ENCODE measurements around the gene FBXW8.

Gene FBXW8

DNA sequence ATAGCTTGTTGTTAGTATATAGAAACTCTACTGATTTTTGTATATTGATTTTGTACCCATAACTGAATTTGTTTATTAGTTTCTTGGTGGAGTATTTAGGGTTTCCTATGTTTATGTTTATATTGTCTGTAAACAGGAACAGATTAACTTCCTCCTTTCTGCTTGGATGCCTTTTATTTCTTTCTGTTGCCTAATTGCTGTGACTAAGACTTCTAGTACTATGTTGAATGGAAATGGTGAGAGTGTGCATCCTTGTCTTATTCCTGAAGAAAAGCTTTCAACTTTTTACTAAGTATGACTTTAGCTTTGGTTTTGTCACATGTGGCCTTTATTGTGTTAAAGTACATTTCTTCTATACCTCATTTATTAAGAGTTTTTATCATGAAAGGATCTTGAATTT lies 20.9 kb downstream of the FBXW8 start:
- Histone ChIP-seq H3K18ac (ENCODE audit: low read length) (no peak overlapping the region), H3K4me2 (ENCODE audit: low read length) (no peak overlapping the region), H3K27ac (ENCODE audit: low read depth, low read length) (no peak overlapping the region), H3K14ac (ENCODE audit: low read length) (no peak overlapping the region), H3K4me1 (ENCODE audit: control insufficient read depth in 1 of 2, insufficient read depth in 2 of 2, low read length in 2 of 2) (no peaks in the 10 kb centered on the region), H3K79me1 (ENCODE audit: low read length) (no peaks in the 10 kb centered on the region), H3K4ac (ENCODE audit: low read depth, low read length) (no peak overlapping the region), H2BK12ac (ENCODE audit: low read length) (no peak overlapping the region), H3K79me2 (ENCODE audit: control insufficient read depth, insufficient read depth, low read length, poor library complexity) (no peaks in the 10 kb centered on the region), H4K12ac (ENCODE audit: low read depth, low read length) (no peak overlapping the region), H3K9me3 (ENCODE audit: insufficient read depth, low read depth, low read length) (peaks cover 4% of the 10 kb centered on the region), H2BK5ac (ENCODE audit: low read depth, low read length, poor library complexity) (no peak overlapping the region), H3K23ac (ENCODE audit: low read length) (no peak overlapping the region), H4K91ac (ENCODE audit: low read depth, low read length) (no peak overlapping the region), H3K4me3 (ENCODE audit: low read depth, low read length) (no peak overlapping the region), H2BK120ac (ENCODE audit: insufficient read depth, low read length, poor library complexity) (no peak overlapping the region), H2AK5ac (ENCODE audit: low read length) (no peak overlapping the region), H3K36me3 (ENCODE audit: control insufficient read depth in 1 of 2, insufficient read depth in 2 of 2, low read length in 2 of 2) (peaks cover 7 to 12% of the 10 kb centered on the region in 2 experiments), H4K8ac (ENCODE audit: low read depth, low read length) (no peak overlapping the region), H3K9ac (ENCODE audit: low read length) (no peak overlapping the region), H3K27me3 (ENCODE audit: insufficient read depth, low read length) (no peaks in the 10 kb centered on the region), H2AFZ (ENCODE audit: insufficient read depth, low read length, poor library complexity) (no peak overlapping the region)
- no peak for DNase-seq

DNA sequence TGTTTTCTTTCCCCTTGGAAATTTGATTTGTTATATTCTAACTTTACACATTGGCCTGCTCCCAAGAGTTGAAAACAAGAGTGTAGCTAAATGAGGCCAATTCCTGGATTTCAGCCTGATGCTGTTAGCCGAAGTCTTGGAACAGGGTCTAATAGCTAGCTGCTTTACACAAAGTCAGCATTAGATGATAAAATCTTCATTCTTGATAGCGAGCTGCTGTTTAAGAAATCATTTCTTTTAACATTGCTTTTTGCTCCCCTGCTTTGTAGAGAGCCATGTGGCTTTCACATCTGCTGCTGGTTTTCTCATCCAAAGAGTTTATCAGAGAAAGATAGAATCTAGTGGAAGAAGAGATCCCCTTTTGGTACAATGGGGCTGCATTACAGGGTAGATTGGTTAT lies 22.3 kb downstream of the FBXW8 start:
- H4K12ac ChIP-seq (ENCODE audit: low read depth, low read length), result no peak overlapping the region

DNA sequence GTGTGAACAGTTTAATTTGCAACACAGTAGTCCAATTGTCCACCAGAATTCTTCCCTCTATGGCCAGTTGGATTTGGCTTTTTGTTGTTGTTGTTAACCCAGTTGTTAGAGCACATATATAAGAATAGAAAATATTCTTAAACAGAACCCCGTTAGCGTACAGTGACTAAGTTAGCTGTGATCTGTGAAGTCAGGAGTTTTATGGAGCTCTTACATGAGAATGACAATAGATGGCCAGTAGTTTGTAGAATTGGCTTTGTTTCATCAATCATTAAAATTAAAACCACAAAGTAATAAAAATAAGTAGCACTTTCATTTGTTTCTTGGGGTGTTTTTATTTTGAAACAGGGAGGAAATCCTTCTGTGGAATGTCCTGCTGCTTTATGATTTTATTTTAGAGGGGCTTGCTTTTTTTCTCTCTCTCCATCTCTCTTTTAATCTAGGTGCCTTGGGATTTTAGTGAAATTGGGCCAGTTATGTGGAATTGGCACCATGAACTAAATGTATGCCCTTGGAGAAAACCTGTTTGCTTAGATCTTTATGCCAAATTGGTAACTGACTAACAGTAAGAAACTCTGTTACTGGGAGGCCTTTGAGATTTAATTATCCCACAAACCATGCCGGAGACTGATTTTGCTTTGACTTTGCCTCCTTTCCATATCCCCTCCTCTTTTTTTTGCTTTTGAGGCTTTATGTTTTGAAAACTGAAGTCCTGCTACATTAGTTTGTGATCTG lies 22.9 kb downstream of the FBXW8 start:
- Histone ChIP-seq H2BK12ac (ENCODE audit: low read length) (no peak overlapping the region), H3K14ac (ENCODE audit: low read length) (no peak overlapping the region), H3K4me3 (ENCODE audit: low read depth, low read length) (no peak overlapping the region), H3K27me3 (ENCODE audit: insufficient read depth, low read length) (no peaks in the 10 kb centered on the region), H3K36me3 (ENCODE audit: control insufficient read depth in 1 of 2, insufficient read depth in 2 of 2, low read length in 2 of 2) (peaks cover 5 to 12% of the 10 kb centered on the region in 2 experiments), H3K4me1 (ENCODE audit: control insufficient read depth in 1 of 2, insufficient read depth in 2 of 2, low read length in 2 of 2) (no peaks in the 10 kb centered on the region), H4K8ac (ENCODE audit: low read depth, low read length) (no peak overlapping the region), H2BK5ac (ENCODE audit: low read depth, low read length, poor library complexity) (no peak overlapping the region), H3K18ac (ENCODE audit: low read length) (no peak overlapping the region), H2AK5ac (ENCODE audit: low read length) (no peak overlapping the region), H4K91ac (ENCODE audit: low read depth, low read length) (no peak overlapping the region), H3K9ac (ENCODE audit: low read length) (no peak overlapping the region), H3K27ac (ENCODE audit: low read depth, low read length) (no peak overlapping the region), H3K9me3 (ENCODE audit: insufficient read depth, low read depth, low read length) (peaks cover 4% of the 10 kb centered on the region), H3K4me2 (ENCODE audit: low read length) (no peak overlapping the region), H4K12ac (ENCODE audit: low read depth, low read length) (no peak overlapping the region), H3K79me1 (ENCODE audit: low read length) (no peaks in the 10 kb centered on the region), H3K23ac (ENCODE audit: low read length) (no peak overlapping the region), H2AFZ (ENCODE audit: insufficient read depth, low read length, poor library complexity) (no peak overlapping the region), H2BK120ac (ENCODE audit: insufficient read depth, low read length, poor library complexity) (no peak overlapping the region), H3K79me2 (ENCODE audit: control insufficient read depth, insufficient read depth, low read length, poor library complexity) (no peaks in the 10 kb centered on the region), H3K4ac (ENCODE audit: low read depth, low read length) (no peak overlapping the region)
- WGBS (ENCODE audit: extremely low coverage, insufficient coverage, insufficient read length), result no CpG with 5 or more reads among the region's 3 CpGs
- DNase-seq, result no peak

More for the DNA sequence above, 22.3 kb downstream of the FBXW8 start:
- Histone ChIP-seq H3K4me1 (ENCODE audit: control insufficient read depth in 1 of 2, insufficient read depth in 2 of 2, low read length in 2 of 2) (no peaks in the 10 kb centered on the region), H3K27me3 (ENCODE audit: insufficient read depth, low read length) (no peaks in the 10 kb centered on the region), H2BK120ac (ENCODE audit: insufficient read depth, low read length, poor library complexity) (no peak overlapping the region), H3K14ac (ENCODE audit: low read length) (no peak overlapping the region), H2AK5ac (ENCODE audit: low read length) (no peak overlapping the region), H3K36me3 (ENCODE audit: control insufficient read depth in 1 of 2, insufficient read depth in 2 of 2, low read length in 2 of 2) (peaks cover 7 to 15% of the 10 kb centered on the region in 2 experiments), H4K8ac (ENCODE audit: low read depth, low read length) (no peak overlapping the region), H3K9ac (ENCODE audit: low read length) (no peak overlapping the region), H3K9me3 (ENCODE audit: insufficient read depth, low read depth, low read length) (peaks cover 4% of the 10 kb centered on the region), H2BK5ac (ENCODE audit: low read depth, low read length, poor library complexity) (no peak overlapping the region), H3K4me2 (ENCODE audit: low read length) (no peak overlapping the region), H3K79me1 (ENCODE audit: low read length) (no peaks in the 10 kb centered on the region), H3K79me2 (ENCODE audit: control insufficient read depth, insufficient read depth, low read length, poor library complexity) (no peaks in the 10 kb centered on the region), H3K4ac (ENCODE audit: low read depth, low read length) (no peak overlapping the region), H3K4me3 (ENCODE audit: low read depth, low read length) (no peak overlapping the region), H3K27ac (ENCODE audit: low read depth, low read length) (no peak overlapping the region), H2BK12ac (ENCODE audit: low read length) (no peak overlapping the region), H3K18ac (ENCODE audit: low read length) (no peak overlapping the region), H3K23ac (ENCODE audit: low read length) (no peak overlapping the region), H2AFZ (ENCODE audit: insufficient read depth, low read length, poor library complexity) (no peak overlapping the region), H4K91ac (ENCODE audit: low read depth, low read length) (no peak overlapping the region)
- no CpG with 5 or more reads among the region's 2 CpGs for WGBS (ENCODE audit: extremely low coverage, insufficient coverage, insufficient read length)
- no peak for DNase-seq

GRCh38 chr12:116934908-116935705 lies 24.4 kb downstream of the FBXW8 start:
- H3K27me3 ChIP-seq (ENCODE audit: insufficient read depth, low read length), result no peaks in the 10 kb centered on the region
- no peak for DNase-seq
- no peak overlapping the region for H3K14ac ChIP-seq (ENCODE audit: low read length)
- no peak overlapping the region for H3K4me3 ChIP-seq (ENCODE audit: low read depth, low read length)
- no CpG with 5 or more reads among the region's 4 CpGs for WGBS (ENCODE audit: extremely low coverage, insufficient coverage, insufficient read length)
- H2AK5ac ChIP-seq (ENCODE audit: low read length), result no peak overlapping the region
- H4K12ac ChIP-seq (ENCODE audit: low read depth, low read length), result no peak overlapping the region
- no peak overlapping the region for H2BK120ac ChIP-seq (ENCODE audit: insufficient read depth, low read length, poor library complexity)
- H3K9me3 ChIP-seq (ENCODE audit: insufficient read depth, low read depth, low read length), result peaks cover 4% of the 10 kb centered on the region
- H2AFZ ChIP-seq (ENCODE audit: insufficient read depth, low read length, poor library complexity), result no peak overlapping the region
- no peaks in the 10 kb centered on the region for H3K79me1 ChIP-seq (ENCODE audit: low read length)
- no peak overlapping the region for H3K4me2 ChIP-seq (ENCODE audit: low read length)
- H3K18ac ChIP-seq (ENCODE audit: low read length), result no peak overlapping the region
- H3K27ac ChIP-seq (ENCODE audit: low read depth, low read length), result no peak overlapping the region
- no peak overlapping the region for H2BK12ac ChIP-seq (ENCODE audit: low read length)
- no peak overlapping the region for H4K8ac ChIP-seq (ENCODE audit: low read depth, low read length)
- H3K36me3 ChIP-seq (ENCODE audit: control insufficient read depth in 1 of 2, insufficient read depth in 2 of 2, low read length in 2 of 2), result peaks cover 5 to 7% of the 10 kb centered on the region in 2 experiments
- no peak overlapping the region for H4K91ac ChIP-seq (ENCODE audit: low read depth, low read length)
- no peaks in the 10 kb centered on the region for H3K79me2 ChIP-seq (ENCODE audit: control insufficient read depth, insufficient read depth, low read length, poor library complexity)
- no peak overlapping the region for H2BK5ac ChIP-seq (ENCODE audit: low read depth, low read length, poor library complexity)
- no peak overlapping the region for H3K9ac ChIP-seq (ENCODE audit: low read length)
- peaks cover 0 to 5% of the 10 kb centered on the region in 2 experiments for H3K4me1 ChIP-seq (ENCODE audit: control insufficient read depth in 1 of 2, insufficient read depth in 2 of 2, low read length in 2 of 2)
- no peak overlapping the region for H3K4ac ChIP-seq (ENCODE audit: low read depth, low read length)
- H3K23ac ChIP-seq (ENCODE audit: low read length), result no peak overlapping the region
